ENCODE data around the gene ANXA9.

DNA sequence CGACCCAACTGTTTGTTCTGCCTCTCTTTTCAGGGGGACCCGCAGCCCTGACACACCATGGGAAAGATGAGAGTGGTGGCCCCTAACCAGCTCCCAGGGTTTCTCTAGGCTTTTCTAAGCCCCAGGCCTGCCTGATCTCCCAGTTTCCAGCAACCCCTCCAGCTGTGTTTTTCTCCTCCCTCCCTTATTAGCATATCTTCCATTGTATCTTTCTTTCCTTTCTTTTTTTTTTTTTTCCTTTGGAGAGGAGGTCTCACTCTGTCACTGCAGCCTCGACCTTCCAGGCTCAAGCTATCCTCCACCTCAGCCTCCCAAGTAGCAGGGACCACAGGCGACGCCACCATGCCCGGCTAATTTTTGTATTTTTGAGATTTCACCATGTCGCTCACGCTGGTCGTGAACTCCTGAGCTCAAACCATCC is 5.7 kb upstream of the ANXA9 start:
- no peak for TF ChIP-seq CTCF (conservative IDR thresholded peaks at IDR 0.05; ENCODE audit: low read depth, low read length)
- no peak for TF ChIP-seq RAD21 (IDR thresholded peaks at IDR 0.05; ENCODE audit: low read length)
- no peak for TF ChIP-seq POLR2A (IDR thresholded peaks at IDR 0.05; ENCODE audit: low read depth, low read length)
- TF ChIP-seq, protein P1, sequence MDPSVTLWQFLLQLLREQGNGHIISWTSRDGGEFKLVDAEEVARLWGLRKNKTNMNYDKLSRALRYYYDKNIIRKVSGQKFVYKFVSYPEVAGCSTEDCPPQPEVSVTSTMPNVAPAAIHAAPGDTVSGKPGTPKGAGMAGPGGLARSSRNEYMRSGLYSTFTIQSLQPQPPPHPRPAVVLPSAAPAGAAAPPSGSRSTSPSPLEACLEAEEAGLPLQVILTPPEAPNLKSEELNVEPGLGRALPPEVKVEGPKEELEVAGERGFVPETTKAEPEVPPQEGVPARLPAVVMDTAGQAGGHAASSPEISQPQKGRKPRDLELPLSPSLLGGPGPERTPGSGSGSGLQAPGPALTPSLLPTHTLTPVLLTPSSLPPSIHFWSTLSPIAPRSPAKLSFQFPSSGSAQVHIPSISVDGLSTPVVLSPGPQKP (IDR thresholded peaks at IDR 0.05; ENCODE audit: borderline replicate concordance, low read depth, low read length): no peak
- TF ChIP-seq USF2 (IDR thresholded peaks at IDR 0.05; ENCODE audit: low read depth, low read length): no peak
- no peak for TF ChIP-seq MXI1 (IDR thresholded peaks at IDR 0.05; ENCODE audit: borderline replicate concordance, low read depth, low read length)
- no peak for TF ChIP-seq FOS (IDR thresholded peaks at IDR 0.05; ENCODE audit: low read depth, low read length)
- no peak for TF ChIP-seq CEBPB (IDR thresholded peaks at IDR 0.05; ENCODE audit: low read depth, low read length)
- TF ChIP-seq MAFK (IDR thresholded peaks at IDR 0.05; ENCODE audit: low read depth, low read length): no peak
- TF ChIP-seq MAZ (IDR thresholded peaks at IDR 0.05; ENCODE audit: borderline replicate concordance, low read depth, low read length): no peak

Data from IMR-90 (cell line).